K562 (cell line): ENCODE data around the gene FN3KRP. TPM values are rescaled to one million over a fixed set of nuclear protein-coding genes. Genes with fewer than 3 reads are reported as not detected.

Experiments
- BACH1 ChIP-seq: fragments of 200-800 bp; sonication (Bioruptor generic); IDR thresholded peaks from 2 replicates; pipeline ENCODE4 v1.6.1; 2016; ENCODE audit warnings: missing genetic modification characterization, missing compliant biosample characterization
- CEBPG ChIP-seq, 3 experiments: fragments of 200-800 bp in 1 of 3; sonication (Bioruptor generic) in 1 of 3; sonication (generic) in 1 of 3; formaldehyde crosslinking in 1 of 3; IDR thresholded peaks in 2 of 3; conservative IDR thresholded peaks in 1 of 3; 2 replicates each; pipeline versions ENCODE4 v1.6.1 to v1.8.0; 2016 to 2022; ENCODE audit warnings: missing compliant biosample characterization in 2 of 3, missing genetic modification characterization in 2 of 3, mild to moderate bottlenecking in 1 of 3, missing genetic modification reagents in 1 of 3
- HMGN3 ChIP-seq: IDR thresholded peaks from 2 replicates; pipeline ENCODE4 v1.6.1; 2011; ENCODE audit warnings: borderline replicate concordance, low read depth, mild to moderate bottlenecking, mixed read lengths, low read length; ENCODE audit not compliant: insufficient read length; ENCODE audit errors: extremely low read depth
- HNRNPH1 ChIP-seq: fragments of 200-400 bp; formaldehyde crosslinking; optimal IDR thresholded peaks from 2 replicates; pipeline ENCODE3; 2017; ENCODE audit warnings: low read depth, mild to moderate bottlenecking, low read length, moderate library complexity
- KAT8 ChIP-seq: fragments of 450-650 bp; IDR thresholded peaks from 2 replicates; pipeline ENCODE4 v1.6.1; 2016; ENCODE audit warnings: low read depth, mild to moderate bottlenecking
- SMARCB1 ChIP-seq: IDR thresholded peaks from 2 replicates; pipeline ENCODE4 v1.6.1; 2011; ENCODE audit warnings: improper control_type of control experiment, low read depth; ENCODE audit not compliant: insufficient read length
- TAF7 ChIP-seq: fragments of 450-650 bp; IDR thresholded peaks from 2 replicates; pipeline ENCODE4 v1.6.1; 2016; ENCODE audit warnings: missing genetic modification characterization, missing compliant biosample characterization
- TOE1 ChIP-seq, 2 experiments: fragments of 450-650 bp in 1 of 2; sonication (generic) in 1 of 2; formaldehyde crosslinking in 1 of 2; IDR thresholded peaks; 2 replicates each; pipeline versions ENCODE4 v1.7.1 to v1.8.0; 2016 to 2022; ENCODE audit warnings: borderline replicate concordance in 2 of 2, mild to moderate bottlenecking in 2 of 2, antibody characterized with exemption in 1 of 2, inconsistent platforms in 1 of 2, low read depth in 1 of 2, missing genetic modification reagents in 1 of 2, moderate library complexity in 1 of 2
- ZFPM2 ChIP-seq: fragments of 250-450 bp; sonication (Bioruptor Pico); IDR thresholded peaks from 2 replicates; pipeline ENCODE4 v1.5.1; 2022; ENCODE audit warnings: mild to moderate bottlenecking
- ZNF583 ChIP-seq: fragments of 250-450 bp; sonication (Bioruptor Pico); IDR thresholded peaks from 2 replicates; pipeline ENCODE4 v1.4.0; 2020
- polyA plus RNA-seq, 8 experiments: library from polyadenylated mRNA; depleted of rRNA in 4 of 8; stranded (reverse) in 5 of 8; unstranded in 3 of 8; fragments of >200 nt; fragmentation: Nextera tagmentation in 2 of 8; fragmentation: Illumina TruSeq in 1 of 8; extraction: Ambion mirVana in 2 of 8; extraction: Trizol in 1 of 8; gene quantifications; 2 replicates each; pipeline versions ENCODE4 v1.2.1 to v1.2.3, GENCODE V29; 2011 to 2014; ENCODE audit warnings: inconsistent platforms in 1 of 8, missing spikeins in 1 of 8
- total RNA-seq, 7 experiments: library from RNA; depleted of rRNA in 6 of 7; stranded (reverse); fragments of >200 nt in 6 of 7; fragmentation: Illumina TruSeq in 2 of 7; extraction: Trizol in 2 of 7; gene quantifications; 2 replicates each; pipeline versions ENCODE4 v1.2.1 to v1.2.3, GENCODE V29; 2011 to 2021; ENCODE audit warnings: low replicate concordance in 1 of 7
- TF ChIP-seq, protein P1 (sequence below): IDR thresholded peaks from 2 replicates; pipeline ENCODE4 v1.6.1; 2016; ENCODE audit warnings: missing genetic modification characterization, missing compliant biosample characterization
- TF ChIP-seq, protein P2 (sequence below), 2 experiments: fragments of 200-800 bp in 1 of 2; sonication (Bioruptor generic) in 1 of 2; sonication (generic) in 1 of 2; formaldehyde crosslinking in 1 of 2; IDR thresholded peaks in 1 of 2; conservative IDR thresholded peaks in 1 of 2; 2 replicates each; pipeline versions ENCODE4 v1.5.0 to v1.6.1; 2016 to 2020; ENCODE audit warnings: missing compliant biosample characterization in 1 of 2, missing genetic modification characterization in 1 of 2, missing genetic modification reagents in 1 of 2
- TF ChIP-seq, protein P3 (sequence below), 2 experiments: fragments of 450-650 bp; conservative IDR thresholded peaks; 2 replicates each; pipeline ENCODE4 v1.6.1; 2017; ENCODE audit warnings: mild to moderate bottlenecking in 2 of 2, moderate library complexity in 2 of 2
- TF ChIP-seq, protein P4 (sequence below): fragments of 250-450 bp; sonication (Bioruptor Pico); IDR thresholded peaks from 2 replicates; pipeline ENCODE4 v1.4.0; 2020

The FN3KRP gene
- total and polyA plus RNA-seq, 9 of the 15 experiments (the other 6 are each of a cell fraction or from before 2014, with no cell fraction given): 2.0 to 32.1 (median 24.9) TPM

DNA sequence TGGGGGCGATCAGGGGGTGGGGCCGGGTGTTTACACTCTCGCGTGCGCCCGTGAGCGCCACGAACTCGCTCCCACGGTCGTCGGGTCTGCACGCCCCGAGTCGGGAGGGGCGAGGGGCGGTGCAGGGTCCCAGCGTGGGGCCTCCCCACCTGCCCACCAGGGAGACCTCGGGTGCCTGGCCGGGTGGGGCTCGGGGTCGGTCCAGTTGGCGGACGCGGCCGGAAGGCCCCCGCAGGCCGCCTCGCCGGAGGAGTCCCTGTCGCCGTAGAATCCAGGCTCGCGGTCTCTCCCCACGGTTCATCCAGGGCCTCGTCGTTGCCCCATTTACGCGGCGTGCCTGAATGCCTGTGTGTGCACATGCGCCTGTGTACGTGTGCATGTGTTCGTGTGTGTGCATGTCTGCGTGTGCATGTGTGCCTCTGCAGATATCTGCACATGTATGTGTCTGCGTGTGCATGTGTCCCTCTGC is 17.5 kb upstream of the FN3KRP start (continued):
- TF ChIP-seq, protein P1, sequence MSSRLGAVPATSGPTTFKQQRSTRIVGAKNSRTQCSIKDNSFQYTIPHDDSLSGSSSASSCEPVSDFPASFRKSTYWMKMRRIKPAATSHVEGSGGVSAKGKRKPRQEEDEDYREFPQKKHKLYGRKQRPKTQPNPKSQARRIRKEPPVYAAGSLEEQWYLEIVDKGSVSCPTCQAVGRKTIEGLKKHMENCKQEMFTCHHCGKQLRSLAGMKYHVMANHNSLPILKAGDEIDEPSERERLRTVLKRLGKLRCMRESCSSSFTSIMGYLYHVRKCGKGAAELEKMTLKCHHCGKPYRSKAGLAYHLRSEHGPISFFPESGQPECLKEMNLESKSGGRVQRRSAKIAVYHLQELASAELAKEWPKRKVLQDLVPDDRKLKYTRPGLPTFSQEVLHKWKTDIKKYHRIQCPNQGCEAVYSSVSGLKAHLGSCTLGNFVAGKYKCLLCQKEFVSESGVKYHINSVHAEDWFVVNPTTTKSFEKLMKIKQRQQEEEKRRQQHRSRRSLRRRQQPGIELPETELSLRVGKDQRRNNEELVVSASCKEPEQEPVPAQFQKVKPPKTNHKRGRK (tag): no peak
- TF ChIP-seq, protein P2, sequence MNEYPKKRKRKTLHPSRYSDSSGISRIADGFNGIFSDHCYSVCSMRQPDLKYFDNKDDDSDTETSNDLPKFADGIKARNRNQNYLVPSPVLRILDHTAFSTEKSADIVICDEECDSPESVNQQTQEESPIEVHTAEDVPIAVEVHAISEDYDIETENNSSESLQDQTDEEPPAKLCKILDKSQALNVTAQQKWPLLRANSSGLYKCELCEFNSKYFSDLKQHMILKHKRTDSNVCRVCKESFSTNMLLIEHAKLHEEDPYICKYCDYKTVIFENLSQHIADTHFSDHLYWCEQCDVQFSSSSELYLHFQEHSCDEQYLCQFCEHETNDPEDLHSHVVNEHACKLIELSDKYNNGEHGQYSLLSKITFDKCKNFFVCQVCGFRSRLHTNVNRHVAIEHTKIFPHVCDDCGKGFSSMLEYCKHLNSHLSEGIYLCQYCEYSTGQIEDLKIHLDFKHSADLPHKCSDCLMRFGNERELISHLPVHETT (CRISPR knock-in tag; conservative IDR thresholded peaks at IDR 0.05 in 1 of 2, IDR thresholded peaks at IDR 0.05 in 1 of 2): no peak
- TF ChIP-seq TAF7 (tag) (no peak), HNRNPH1 (no peak), ZNF583 (CRISPR knock-in tag) (no peak), ZFPM2 (CRISPR knock-in tag) (no peak), BACH1 (tag) (no peak), TOE1 (IDR thresholded peaks at IDR 0.05; ENCODE audit: borderline replicate concordance) (no peak), TOE1 (CRISPR knock-in tag; IDR thresholded peaks at IDR 0.05; ENCODE audit: borderline replicate concordance, low read depth) (no peak), SMARCB1 (no peak), KAT8 (no peak), HMGN3 (peak; percentile 8), CEBPG (CRISPR knock-in tag; IDR thresholded peaks at IDR 0.05) (no peak), CEBPG (tag; conservative IDR thresholded peaks at IDR 0.05 in 1 of 2, IDR thresholded peaks at IDR 0.05 in 1 of 2) (no peak)
- TF ChIP-seq, protein P3, sequence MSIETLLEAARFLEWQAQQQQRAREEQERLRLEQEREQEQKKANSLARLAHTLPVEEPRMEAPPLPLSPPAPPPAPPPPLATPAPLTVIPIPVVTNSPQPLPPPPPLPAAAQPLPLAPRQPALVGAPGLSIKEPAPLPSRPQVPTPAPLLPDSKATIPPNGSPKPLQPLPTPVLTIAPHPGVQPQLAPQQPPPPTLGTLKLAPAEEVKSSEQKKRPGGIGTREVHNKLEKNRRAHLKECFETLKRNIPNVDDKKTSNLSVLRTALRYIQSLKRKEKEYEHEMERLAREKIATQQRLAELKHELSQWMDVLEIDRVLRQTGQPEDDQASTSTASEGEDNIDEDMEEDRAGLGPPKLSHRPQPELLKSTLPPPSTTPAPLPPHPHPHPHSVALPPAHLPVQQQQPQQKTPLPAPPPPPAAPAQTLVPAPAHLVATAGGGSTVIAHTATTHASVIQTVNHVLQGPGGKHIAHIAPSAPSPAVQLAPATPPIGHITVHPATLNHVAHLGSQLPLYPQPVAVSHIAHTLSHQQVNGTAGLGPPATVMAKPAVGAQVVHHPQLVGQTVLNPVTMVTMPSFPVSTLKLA (conservative IDR thresholded peaks at IDR 0.05): peak; percentile 57 to 87
- TF ChIP-seq, protein P4, sequence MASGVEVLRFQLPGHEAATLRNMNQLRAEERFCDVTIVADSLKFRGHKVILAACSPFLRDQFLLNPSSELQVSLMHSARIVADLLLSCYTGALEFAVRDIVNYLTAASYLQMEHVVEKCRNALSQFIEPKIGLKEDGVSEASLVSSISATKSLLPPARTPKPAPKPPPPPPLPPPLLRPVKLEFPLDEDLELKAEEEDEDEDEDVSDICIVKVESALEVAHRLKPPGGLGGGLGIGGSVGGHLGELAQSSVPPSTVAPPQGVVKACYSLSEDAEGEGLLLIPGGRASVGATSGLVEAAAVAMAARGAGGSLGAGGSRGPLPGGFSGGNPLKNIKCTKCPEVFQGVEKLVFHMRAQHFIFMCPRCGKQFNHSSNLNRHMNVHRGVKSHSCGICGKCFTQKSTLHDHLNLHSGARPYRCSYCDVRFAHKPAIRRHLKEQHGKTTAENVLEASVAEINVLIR (CRISPR knock-in tag): no peak
